B cell (primary cell): ENCODE measurements around the gene AHRR.

Source experiments
- CTCF ChIP-seq: fragments of 200-600 bp; IDR thresholded peaks from one replicate; pipeline ENCODE4 v1.8.0; 2022; ENCODE audit warnings: antibody characterized with exemption, mild to moderate bottlenecking
- EZH2 ChIP-seq: IDR thresholded peaks from 2 replicates; pipeline ENCODE4 v1.6.1; 2012; ENCODE audit warnings: borderline replicate concordance, low read depth, mild to moderate bottlenecking, moderate library complexity, low read length; ENCODE audit not compliant: insufficient read depth, poor library complexity, severe bottlenecking

- no peak for TF ChIP-seq CTCF
- no peak for TF ChIP-seq EZH2
These were observed 107.4 kb downstream of the AHRR start for GRCh38 chr5:428754-429452.
